ENCODE results near the gene FARP1.

- no peak for TF ChIP-seq POLR2AphosphoS5 (IDR thresholded peaks at IDR 0.05)
- no peak for TF ChIP-seq CTCF (IDR thresholded peaks at IDR 0.05)
- TF ChIP-seq EP300 (IDR thresholded peaks at IDR 0.05): no peak
Observed at GRCh38 chr13:98500963-98501421, 358.1 kb downstream of the FARP1 start.

All from gastroesophageal sphincter (tissue), 3 donors.